Activated T-helper 9 cell treated with anti-CD3 and anti-CD28 coated beads, Interleukin-2, amount 50 U/mL, for 16 hours (primary cell): ENCODE measurements around the gene PIN1.
"Not testable (repeated sequence)": the region's sequence is repeated elsewhere in the genome, so short reads cannot be mapped to it uniquely, and the experiment has no call there.

ENCODE experiments used
- DNase-seq: peaks from one replicate; pipeline ENCODE4 v3.0.0-alpha.2; 2020; ENCODE audit warnings: low read depth

Gene PIN1

GRCh38 chr19:9834726-9835506 lies at the start of gene PIN1:
Gene PIN1, plus strand, starts transcription at chr19:9835318. Its CDS starts 27 bp downstream, at chr19:9835345.
- DNase-seq, result peak; percentile 98

GRCh38 chr19:9785367-9786331 lies 49.5 kb upstream of the PIN1 start:
- peak; percentile 95 for DNase-seq

- no peak for DNase-seq
Observed at GRCh38 chr19:9786342-9786741, 48.8 kb upstream of the PIN1 start.

GRCh38 chr19:9786819-9787218 lies 48.3 kb upstream of the PIN1 start:
- no peak for DNase-seq

- not testable (repeated sequence) for DNase-seq
Observed at GRCh38 chr19:9788604-9789003, 46.5 kb upstream of the PIN1 start.

- DNase-seq, result no peak
Observed at GRCh38 chr19:9789066-9789465, 46.1 kb upstream of the PIN1 start.

- not testable (repeated sequence) for DNase-seq
Observed at GRCh38 chr19:9789579-9789978, 45.5 kb upstream of the PIN1 start.

GRCh38 chr19:9791073-9791367 lies 44.1 kb upstream of the PIN1 start:
- DNase-seq, result not testable (repeated sequence)

- peak; percentile 88 for DNase-seq
Observed at GRCh38 chr19:9791552-9792205, 43.4 kb upstream of the PIN1 start.

GRCh38 chr19:9792206-9793070 lies 42.7 kb upstream of the PIN1 start:
- peak; percentile 84 for DNase-seq

- DNase-seq, result peak; percentile 53
Observed at GRCh38 chr19:9793071-9793591, 42.0 kb upstream of the PIN1 start.

- DNase-seq, result peak; percentile 73
Observed at GRCh38 chr19:9796113-9796773, 38.9 kb upstream of the PIN1 start.

- no peak for DNase-seq
Observed at GRCh38 chr19:9797871-9798270, 37.2 kb upstream of the PIN1 start.

GRCh38 chr19:9799162-9799561 lies 36.0 kb upstream of the PIN1 start:
- DNase-seq, result no peak

- no peak for DNase-seq
Observed at GRCh38 chr19:9801976-9802375, 33.1 kb upstream of the PIN1 start.

GRCh38 chr19:9806803-9807202 lies 28.3 kb upstream of the PIN1 start:
- DNase-seq, result no peak

GRCh38 chr19:9808855-9809824 lies 26.0 kb upstream of the PIN1 start:
- no peak for DNase-seq

- no peak for DNase-seq
Observed at GRCh38 chr19:9811139-9811538, 24.0 kb upstream of the PIN1 start.

- no peak for DNase-seq
Observed at GRCh38 chr19:9818175-9818733, 16.9 kb upstream of the PIN1 start.
